Stomach (tissue), 4 donors: ENCODE measurements around the gene GLRX5.
A peak's percentile ranks its signal among the peaks of the same experiment; 100 is the strongest.

ENCODE experiments used
- CTCF ChIP-seq, 7 experiments: fragments of 450-650 bp in 4 of 7; fragments of 200-600 bp in 3 of 7; sonication (generic) in 3 of 7; IDR thresholded peaks; one replicate each; pipeline ENCODE4 v1.5.1; 2016 to 2019; ENCODE audit warnings: antibody characterized with exemption in 7 of 7, control low read depth in 2 of 7, mild to moderate bottlenecking in 1 of 7
- EP300 ChIP-seq: sonication (generic); formaldehyde crosslinking; IDR thresholded peaks from one replicate; pipeline ENCODE4 v1.6.1; 2017; ENCODE audit warnings: antibody characterized with exemption
- POLR2A ChIP-seq, 4 donors: fragments of 450-650 bp; IDR thresholded peaks; one replicate each; pipeline ENCODE4 v1.6.1; 2016; ENCODE audit warnings: antibody characterized with exemption in 4 of 4, control low read depth in 2 of 4, mild to moderate bottlenecking in 1 of 4, moderate library complexity in 1 of 4

- TF ChIP-seq CTCF (IDR thresholded peaks at IDR 0.05) (peak in 3 of 7 experiments; percentile 22 to 45 (median 22)), POLR2A (IDR thresholded peaks at IDR 0.05) (no peak), EP300 (no peak)
Measured at GRCh38 chr14:95515596-95516552, 19.0 kb upstream of the GLRX5 start.
